Subcutaneous adipose tissue (tissue), 4 donors: ENCODE data around the gene NEUROD6. TPM values are rescaled to one million over a fixed set of nuclear protein-coding genes. Genes with fewer than 3 reads are reported as not detected.

ENCODE experiments used
- CTCF ChIP-seq: fragments of 450-650 bp; IDR thresholded peaks from one replicate; pipeline ENCODE4 v1.5.1; 2016; ENCODE audit warnings: low read depth, mild to moderate bottlenecking, control low read depth, antibody characterized with exemption, moderate library complexity
- total RNA-seq, 4 donors: library from RNA; depleted of rRNA; stranded (reverse); fragments of >200 nt; gene quantifications; one replicate each; pipeline ENCODE4 v1.1.0, GENCODE V29; 2016

Gene NEUROD6
- total RNA-seq = not detected

DNA sequence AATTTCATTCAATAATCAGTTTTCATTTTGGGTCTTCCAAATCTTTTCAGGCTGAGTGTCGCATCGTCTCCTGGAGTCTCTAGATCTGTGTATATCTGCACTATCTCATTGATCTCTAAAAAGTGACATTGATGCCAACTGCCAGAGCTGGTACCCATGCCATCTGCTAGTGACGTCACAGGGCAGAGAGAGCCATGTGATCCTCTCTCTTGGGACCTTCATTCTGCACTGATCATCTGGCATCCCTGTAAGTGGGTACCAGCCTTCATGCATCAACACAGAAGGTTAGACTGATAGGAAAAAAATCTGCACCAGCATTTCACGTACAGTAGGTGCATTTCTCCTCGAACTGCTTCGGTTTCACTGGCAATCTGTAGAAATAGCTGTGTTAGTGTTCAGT lies at the start of gene NEUROD6:
Gene NEUROD6 (minus strand): TSS at position 124 of the 400 bp plus-strand sequence. CDS start 1,458 bp downstream, outside the sequence.
- TF ChIP-seq CTCF = no peak

DNA sequence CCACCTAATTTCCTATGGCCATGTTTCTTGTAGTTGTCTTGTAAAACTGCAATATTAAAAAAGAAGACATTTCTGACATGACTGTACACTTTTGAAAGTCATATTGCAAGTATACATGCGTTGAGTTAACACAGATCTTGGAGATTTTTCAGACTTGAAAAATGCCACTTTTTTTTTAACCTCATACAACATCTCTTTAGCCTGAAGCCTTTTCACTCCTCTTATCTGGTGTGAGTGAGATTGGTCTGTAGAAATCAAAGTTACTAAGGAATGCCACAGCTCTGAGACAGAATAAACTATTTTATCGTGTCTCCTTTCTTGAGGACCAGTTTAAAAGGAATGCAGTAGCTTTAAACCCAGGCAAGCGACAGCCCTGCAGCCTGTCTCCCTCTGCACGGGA lies 43.9 kb upstream of the NEUROD6 start:
- TF ChIP-seq CTCF = no peak

DNA sequence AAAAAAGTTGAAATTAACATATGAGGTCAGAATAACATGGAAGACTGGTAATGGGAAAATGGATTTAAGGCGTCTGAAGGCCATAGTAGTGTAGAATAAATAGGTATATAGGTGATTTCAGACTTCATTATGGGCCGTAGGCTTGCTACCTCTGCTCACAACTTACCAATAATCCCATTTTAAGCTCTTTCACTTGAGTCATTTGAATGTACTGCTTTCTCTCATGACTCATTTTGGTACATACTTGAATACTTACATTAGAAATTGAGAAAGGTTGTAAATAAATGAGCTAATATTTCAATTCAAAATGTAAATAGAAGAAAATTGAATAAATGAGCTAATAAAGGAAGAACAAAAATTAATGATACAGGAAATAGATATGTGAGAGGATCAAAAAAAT lies 42.2 kb upstream of the NEUROD6 start:
- no peak for TF ChIP-seq CTCF

GRCh38 chr7:31373337-31374289 lies 33.1 kb upstream of the NEUROD6 start:
- TF ChIP-seq CTCF = no peak

GRCh38 chr7:31372231-31372959 lies 31.9 kb upstream of the NEUROD6 start:
- TF ChIP-seq CTCF = no peak

- TF ChIP-seq CTCF = no peak
Measured at GRCh38 chr7:31371621-31372020, 31.1 kb upstream of the NEUROD6 start.

DNA sequence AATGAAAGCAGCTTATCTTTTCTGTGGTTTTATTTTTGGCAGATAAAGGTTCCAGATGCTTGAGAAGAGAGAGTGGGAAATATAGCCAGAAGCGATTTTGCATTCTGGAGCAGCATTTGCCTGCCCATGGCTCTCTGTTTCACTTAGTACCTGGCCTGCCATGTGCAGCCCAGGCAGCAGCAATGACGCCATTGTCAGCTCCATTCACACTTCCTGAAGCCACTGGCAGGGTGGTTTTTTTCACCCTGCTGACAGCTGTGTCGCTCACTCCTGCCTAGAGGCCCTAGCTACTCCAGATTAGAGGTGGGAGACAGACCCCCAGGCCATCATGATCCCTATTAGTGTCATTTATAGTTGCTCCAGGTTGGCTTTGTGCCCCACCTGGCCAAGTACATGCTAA lies 30.1 kb upstream of the NEUROD6 start:
- no peak for TF ChIP-seq CTCF
